ENCODE data around the gene LRRFIP1. TPM values are rescaled to one million over a fixed set of nuclear protein-coding genes. Genes with fewer than 3 reads are reported as not detected.

The LRRFIP1 gene
- total RNA-seq, 2 experiments from 2014 or later, result 242 to 248 TPM

DNA sequence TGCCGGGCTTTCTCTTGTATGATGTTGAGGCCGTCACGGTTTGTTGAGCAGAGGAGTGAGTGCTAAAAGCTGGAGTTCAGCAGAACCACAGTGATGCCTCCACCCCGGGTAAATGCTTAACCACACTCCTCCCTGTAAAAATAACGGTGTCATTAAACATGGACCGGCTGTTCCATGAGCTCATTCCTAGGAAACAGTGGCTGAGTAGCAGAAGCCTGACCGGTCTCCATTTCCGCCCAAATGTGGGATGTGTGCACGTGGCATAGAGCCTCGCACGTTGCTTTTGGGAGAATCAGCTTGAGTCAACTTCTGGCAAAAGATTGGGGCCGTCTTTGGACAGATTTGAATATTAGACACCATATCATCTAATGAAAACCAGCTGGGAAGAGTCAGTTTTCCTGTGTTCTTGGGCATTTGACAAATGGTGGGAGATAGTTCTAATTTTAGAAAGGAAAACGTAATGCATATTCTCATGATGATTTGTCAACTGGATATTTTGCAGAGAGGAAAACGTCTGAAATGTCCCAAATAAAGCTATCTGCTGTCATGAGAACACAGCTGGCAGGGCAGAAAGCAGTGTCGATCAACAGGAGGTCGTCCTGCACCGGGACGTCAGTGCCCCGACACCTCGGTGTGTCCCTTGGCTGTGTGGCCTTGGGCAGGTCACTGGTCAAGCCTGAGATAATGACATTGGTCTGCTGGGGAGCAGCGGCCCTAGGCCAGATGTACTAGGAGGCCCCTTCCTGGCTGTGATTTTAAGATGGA is 42.4 kb downstream of the LRRFIP1 start:
- POLR2A ChIA-PET, result interaction anchor here (1.0 to 12.6 kb wide), 2 partner anchors 23 to 58 kb away, joined by 4 to 385 read pairs; no protein-coding TSS in a partner anchor
- Mint-ChIP-seq H3K9me3 (no peaks in the 10 kb centered on the region), H3K36me3 (ENCODE audit: low read depth) (no peaks in the 10 kb centered on the region), H3K27ac (no peak overlapping the region), H3K4me1 (peaks cover 42% of the 10 kb centered on the region), H3K4me3 (no peak overlapping the region), H3K27me3 (peaks cover 40% of the 10 kb centered on the region)
- DNase-seq, result no peak
- CTCF ChIA-PET, result interaction anchor here (1.0 to 9.6 kb wide), 7 partner anchors 18 to 105 kb away, joined by 3 to 240 read pairs (median 7); no protein-coding TSS in a partner anchor

DNA sequence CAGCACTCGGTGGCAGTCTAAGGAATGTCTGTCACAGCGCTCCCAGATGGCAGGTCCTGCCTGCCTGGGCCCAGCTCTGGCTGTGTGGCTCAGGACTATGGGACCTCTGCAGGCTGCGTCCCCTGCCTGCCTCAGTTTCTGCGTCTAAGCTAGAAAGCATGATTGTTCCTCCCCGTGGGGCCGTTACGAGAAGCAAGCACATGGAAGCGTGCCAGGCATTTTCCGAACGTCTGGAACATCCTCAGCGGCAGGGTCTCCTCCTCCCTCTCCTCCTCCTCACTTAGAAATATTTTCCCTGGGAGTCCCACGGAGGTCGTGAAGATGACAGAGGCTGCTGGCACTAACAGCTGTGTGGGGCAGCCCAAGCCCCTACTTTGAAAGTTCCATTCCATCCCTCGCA is 43.3 kb downstream of the LRRFIP1 start:
- Mint-ChIP-seq H3K4me3 (no peak overlapping the region), H3K27me3 (peaks cover 40% of the 10 kb centered on the region), H3K4me1 (peaks cover 51% of the 10 kb centered on the region), H3K9me3 (no peaks in the 10 kb centered on the region), H3K27ac (no peak overlapping the region), H3K36me3 (ENCODE audit: low read depth) (no peaks in the 10 kb centered on the region)
- DNase-seq, result no peak
- ChIA-PET CTCF (interaction anchor here (1.1 to 9.6 kb wide), 6 partner anchors 22 to 104 kb away, joined by 4 to 240 read pairs (median 10); no protein-coding TSS in a partner anchor), POLR2A (interaction anchor here (1.2 to 12.6 kb wide), 2 partner anchors 22 to 57 kb away, joined by 4 to 385 read pairs; no protein-coding TSS in a partner anchor)

DNA sequence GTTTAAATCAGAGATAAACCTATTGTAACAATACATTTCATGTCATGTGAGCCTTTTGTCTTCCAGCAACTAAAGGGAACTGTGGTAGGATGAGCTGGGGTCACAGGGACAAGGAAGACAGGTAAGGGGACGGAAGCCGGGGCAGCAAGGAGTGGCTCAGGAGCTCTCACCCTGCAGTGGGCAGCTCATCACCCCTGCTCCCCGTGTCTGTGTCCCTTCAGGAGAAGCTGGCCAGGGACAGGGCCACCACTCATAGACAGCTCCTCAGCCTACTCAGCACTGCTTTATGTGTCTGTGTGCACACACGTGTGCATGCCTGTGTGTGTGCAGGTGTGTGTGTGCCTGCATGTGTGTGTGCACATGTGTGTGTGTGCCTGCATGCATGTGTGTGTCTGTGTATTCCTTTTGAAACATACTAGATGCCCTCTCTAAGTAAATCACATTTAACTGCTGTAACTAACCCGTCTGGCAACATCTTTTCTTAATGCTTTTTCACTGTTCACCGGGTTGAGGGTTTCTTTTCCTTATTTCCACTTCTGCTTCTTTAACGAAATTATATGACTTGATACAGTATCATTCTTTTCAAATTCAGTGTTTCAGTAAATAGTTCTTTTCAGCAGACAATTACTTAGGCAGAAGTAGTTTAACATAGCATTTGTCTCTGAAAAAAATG is 44.2 kb downstream of the LRRFIP1 start:
- H3K27me3 Mint-ChIP-seq, result peaks cover 36% of the 10 kb centered on the region
- ChIA-PET POLR2A (interaction anchor here (1.1 to 12.6 kb wide), 8 partner anchors 13 to 530 kb away, joined by 3 to 385 read pairs (median 8); no protein-coding TSS in a partner anchor), CTCF (interaction anchor here (1.1 to 9.6 kb wide), 15 partner anchors 13 to 103 kb away, joined by 4 to 240 read pairs (median 7); no protein-coding TSS in a partner anchor)
- no peak overlapping the region for H3K27ac Mint-ChIP-seq
- H3K36me3 Mint-ChIP-seq (ENCODE audit: low read depth), result no peaks in the 10 kb centered on the region
- DNase-seq, result no peak
- no peak overlapping the region for H3K4me3 Mint-ChIP-seq
- peaks cover 57% of the 10 kb centered on the region for H3K4me1 Mint-ChIP-seq
- H3K9me3 Mint-ChIP-seq, result no peaks in the 10 kb centered on the region

DNA sequence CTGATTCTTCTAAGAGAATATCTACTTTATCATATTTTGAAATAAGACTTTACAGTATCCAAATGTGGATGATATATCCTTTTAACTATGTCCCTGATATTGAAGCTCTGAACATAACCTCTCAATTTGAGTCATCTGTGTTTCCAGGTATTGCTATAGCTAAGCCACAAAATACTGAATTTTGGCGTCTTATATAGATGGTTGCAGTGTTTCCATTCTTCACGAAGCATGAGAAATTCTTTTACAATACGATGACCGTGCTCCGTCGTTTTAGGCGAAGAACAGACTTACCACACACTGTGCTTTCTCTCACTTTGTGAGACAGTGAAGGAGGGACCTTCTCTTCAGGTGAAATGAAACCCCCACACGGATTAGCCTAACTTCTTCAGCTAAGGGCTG is 45.3 kb downstream of the LRRFIP1 start:
- ChIA-PET CTCF (interaction anchor here (0.6 to 9.6 kb wide), 21 partner anchors 10 to 347 kb away, joined by 3 to 240 read pairs (median 7); no protein-coding TSS in a partner anchor), POLR2A (interaction anchor here (1.1 to 12.6 kb wide), 12 partner anchors 12 to 529 kb away, joined by 3 to 385 read pairs (median 6); no protein-coding TSS in a partner anchor)
- H3K9me3 Mint-ChIP-seq, result no peaks in the 10 kb centered on the region
- peaks cover 27% of the 10 kb centered on the region for H3K27me3 Mint-ChIP-seq
- no peaks in the 10 kb centered on the region for H3K36me3 Mint-ChIP-seq (ENCODE audit: low read depth)
- no peak for DNase-seq
- H3K4me1 Mint-ChIP-seq, result peaks cover 64% of the 10 kb centered on the region
- H3K4me3 Mint-ChIP-seq, result peak overlapping the region; percentile 81
- peak overlapping the region; percentile 96 for H3K27ac Mint-ChIP-seq

DNA sequence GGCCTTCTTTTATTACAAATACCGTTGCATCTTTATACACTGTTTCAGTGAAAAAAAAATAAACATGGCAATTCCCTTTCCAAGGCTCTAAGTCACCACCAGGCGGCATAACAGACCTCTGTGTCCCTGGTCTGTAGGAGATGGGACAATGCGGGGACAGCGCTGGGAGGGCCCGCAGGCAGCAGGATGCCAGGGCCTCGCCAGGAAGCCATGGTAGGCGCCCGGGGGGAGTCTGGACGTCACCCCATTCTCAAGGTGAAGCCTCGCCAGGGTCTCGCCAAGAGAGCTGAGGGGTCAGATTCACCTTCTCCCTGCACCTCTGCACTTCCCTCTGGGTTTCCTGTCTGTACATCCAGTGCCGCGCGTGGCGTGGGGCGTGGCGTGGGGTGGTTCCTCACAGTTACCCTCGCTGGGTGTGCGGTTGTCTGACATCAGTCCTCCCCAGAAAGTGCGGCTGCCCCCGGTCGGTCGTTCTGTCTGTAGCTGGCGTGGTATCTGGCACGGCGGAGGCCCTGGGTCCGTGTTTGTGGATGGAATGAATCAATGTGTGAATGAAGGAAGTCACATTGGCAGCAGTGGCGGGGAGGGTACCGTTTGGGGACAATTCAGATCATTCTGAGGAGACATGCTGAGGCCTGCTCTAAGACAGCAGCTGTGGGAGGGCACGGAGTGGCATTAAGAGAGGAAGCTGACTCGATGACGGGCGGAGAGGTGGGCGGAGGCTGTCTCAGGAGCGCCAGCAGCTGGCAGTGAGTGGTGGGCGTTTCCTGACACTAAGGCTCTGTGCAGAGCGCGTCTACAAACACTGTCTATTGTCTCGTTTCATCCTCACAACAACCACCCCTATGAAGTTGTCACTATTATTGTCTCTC is 46.0 kb downstream of the LRRFIP1 start:
- H3K27me3 Mint-ChIP-seq, result peaks cover 21% of the 10 kb centered on the region
- POLR2A ChIA-PET, result interaction anchor here (0.8 to 12.6 kb wide), 18 partner anchors 9 to 101 kb away, joined by 3 to 385 read pairs (median 5); no protein-coding TSS in a partner anchor
- no peaks in the 10 kb centered on the region for H3K9me3 Mint-ChIP-seq
- CTCF ChIA-PET, result interaction anchor here (0.7 to 9.6 kb wide), 25 partner anchors 9 to 178 kb away, joined by 3 to 240 read pairs (median 5); no protein-coding TSS in a partner anchor
- DNase-seq, result peak; percentile 80
- peaks cover 64% of the 10 kb centered on the region for H3K4me1 Mint-ChIP-seq
- peak overlapping the region; percentile 81 for H3K4me3 Mint-ChIP-seq
- H3K27ac Mint-ChIP-seq, result peak overlapping the region; percentile 96
- no peaks in the 10 kb centered on the region for H3K36me3 Mint-ChIP-seq (ENCODE audit: low read depth)

DNA sequence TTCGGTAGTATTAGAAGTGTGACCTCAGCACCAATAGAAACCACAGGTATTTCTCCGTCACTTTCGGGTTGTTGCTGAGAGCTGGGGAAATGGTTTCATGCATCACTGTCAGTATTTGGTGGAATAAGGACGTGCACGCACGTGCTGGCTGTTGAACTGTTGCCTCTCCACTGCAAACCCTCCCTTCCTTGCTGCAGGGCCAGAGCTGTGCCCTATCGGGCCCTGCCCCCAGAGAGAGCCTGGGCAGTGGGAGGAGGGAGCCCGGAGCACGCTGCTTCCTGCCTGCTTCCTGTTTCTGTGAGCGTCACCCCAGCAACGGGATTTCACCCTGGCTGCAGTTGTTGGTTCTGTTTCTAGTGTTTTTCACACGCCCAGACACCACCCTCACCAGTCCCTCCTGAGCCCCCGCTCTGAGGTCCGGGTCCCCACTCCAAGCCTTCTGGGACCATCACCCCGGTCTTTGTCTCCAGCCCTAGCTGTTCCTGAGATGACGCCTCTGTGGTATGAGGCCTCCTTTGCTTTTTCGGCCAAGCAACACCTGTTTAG is 47.4 kb downstream of the LRRFIP1 start:
- ChIA-PET POLR2A (interaction anchor here (0.6 to 12.6 kb wide), 11 partner anchors 9 to 70 kb away, joined by 3 to 385 read pairs (median 4); no protein-coding TSS in a partner anchor), CTCF (interaction anchor here (1.2 to 9.6 kb wide), 7 partner anchors 10 to 71 kb away, joined by 4 to 240 read pairs (median 34); no protein-coding TSS in a partner anchor)
- no peaks in the 10 kb centered on the region for H3K9me3 Mint-ChIP-seq
- H3K27ac Mint-ChIP-seq, result peak overlapping the region; percentile 96
- H3K36me3 Mint-ChIP-seq (ENCODE audit: low read depth), result no peaks in the 10 kb centered on the region
- peaks cover 57% of the 10 kb centered on the region for H3K4me1 Mint-ChIP-seq
- peak; percentile 87 for DNase-seq
- peaks cover 16% of the 10 kb centered on the region for H3K27me3 Mint-ChIP-seq
- H3K4me3 Mint-ChIP-seq, result peak overlapping the region; percentile 81

DNA sequence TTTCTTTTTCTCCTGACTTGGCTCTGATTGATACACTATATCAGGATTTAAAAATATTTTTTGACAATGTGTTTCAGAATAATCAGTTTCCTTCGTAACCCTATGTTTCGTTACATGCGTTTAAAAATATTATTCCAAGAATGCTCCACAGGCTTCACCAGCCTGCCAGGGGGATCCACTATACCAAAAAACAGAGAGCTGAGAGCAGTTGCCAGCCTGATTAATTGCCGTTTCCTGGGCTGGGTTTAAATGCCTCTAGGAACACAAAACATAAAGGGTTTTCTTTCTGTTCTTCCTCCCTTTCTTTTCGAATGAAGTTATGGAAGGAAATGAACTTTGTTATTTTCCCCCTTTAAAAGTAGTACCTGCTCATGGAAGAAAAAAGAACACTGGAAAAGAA is 47.9 kb downstream of the LRRFIP1 start:
- H3K36me3 Mint-ChIP-seq (ENCODE audit: low read depth), result no peaks in the 10 kb centered on the region
- DNase-seq, result no peak
- ChIA-PET POLR2A (interaction anchor here (0.7 to 12.6 kb wide), 6 partner anchors 9 to 69 kb away, joined by 3 to 385 read pairs (median 9); no protein-coding TSS in a partner anchor), CTCF (interaction anchor here (1.1 to 9.6 kb wide), 6 partner anchors 10 to 71 kb away, joined by 4 to 240 read pairs (median 38); no protein-coding TSS in a partner anchor)
- H3K4me3 Mint-ChIP-seq, result peak overlapping the region; percentile 81
- peaks cover 11% of the 10 kb centered on the region for H3K27me3 Mint-ChIP-seq
- no peaks in the 10 kb centered on the region for H3K9me3 Mint-ChIP-seq
- peaks cover 56% of the 10 kb centered on the region for H3K4me1 Mint-ChIP-seq
- H3K27ac Mint-ChIP-seq, result peak overlapping the region; percentile 96

DNA sequence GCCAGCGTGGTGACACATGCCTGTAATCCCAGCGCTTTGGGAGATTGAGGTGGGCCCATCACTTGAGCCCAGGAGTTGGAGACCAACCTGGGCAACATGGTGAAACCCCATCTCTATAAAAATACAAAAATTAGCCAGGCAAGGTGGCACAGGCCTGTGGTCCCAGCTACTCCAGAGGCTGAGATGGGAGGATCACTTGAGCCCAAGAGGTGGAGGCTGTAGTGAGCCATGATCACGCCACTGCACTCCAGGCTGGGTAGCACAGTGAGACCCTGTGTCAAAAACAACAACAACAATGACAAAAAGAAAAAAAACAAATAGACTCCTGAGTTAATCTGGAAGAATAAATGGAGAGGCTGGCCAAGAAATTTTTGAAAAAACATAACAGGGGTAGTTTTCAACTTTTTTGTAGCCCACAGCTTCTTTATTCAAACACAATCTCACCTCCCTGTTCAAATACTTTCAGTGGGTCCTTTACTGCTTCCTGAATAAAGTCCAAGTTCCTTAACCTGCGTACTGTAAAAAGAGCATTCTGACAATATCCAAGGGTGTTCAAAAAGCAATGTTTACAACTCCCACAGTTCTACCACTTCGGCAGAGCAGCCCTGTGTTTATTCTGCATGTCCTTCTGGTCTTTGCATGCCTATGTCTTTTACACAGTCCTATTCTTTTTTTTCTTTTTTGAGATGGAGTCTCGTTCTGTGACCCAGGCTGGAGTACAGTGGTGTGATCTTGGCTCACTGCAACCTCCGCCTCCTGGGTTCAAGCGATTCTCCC is 53.5 kb downstream of the LRRFIP1 start:
- Mint-ChIP-seq H3K4me1 (peaks cover 20% of the 10 kb centered on the region), H3K4me3 (no peak overlapping the region), H3K36me3 (ENCODE audit: low read depth) (no peaks in the 10 kb centered on the region), H3K27ac (no peak overlapping the region), H3K9me3 (no peaks in the 10 kb centered on the region), H3K27me3 (no peaks in the 10 kb centered on the region)
- ChIA-PET CTCF (no interaction called here), POLR2A (interaction anchor here (1.2 to 2.2 kb wide), 2 partner anchors 10 to 13 kb away, joined by 3 to 7 read pairs; no protein-coding TSS in a partner anchor)
- no peak for DNase-seq

DNA sequence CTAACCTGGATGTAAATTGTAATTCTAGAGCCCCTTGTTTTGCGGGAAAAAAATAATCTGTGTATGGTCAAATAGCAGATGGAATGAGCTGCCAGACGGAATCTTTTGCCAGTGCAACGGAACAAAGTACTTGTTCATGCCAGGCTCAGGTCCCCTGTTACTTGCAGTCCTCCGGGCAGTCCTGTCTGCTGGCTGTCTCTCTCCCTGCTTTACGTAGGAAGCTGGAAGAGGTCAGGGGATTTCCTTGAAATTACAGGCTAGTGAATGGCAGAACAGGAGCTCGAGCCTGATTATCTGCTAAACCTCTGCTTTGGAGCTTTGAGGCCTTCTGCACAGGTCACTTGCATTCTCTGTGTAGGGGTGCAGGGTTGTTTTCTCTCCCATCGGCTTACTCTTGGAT is 54.8 kb downstream of the LRRFIP1 start:
- no peaks in the 10 kb centered on the region for H3K27me3 Mint-ChIP-seq
- no peak for DNase-seq
- POLR2A ChIA-PET, result interaction anchor here (0.9 to 2.2 kb wide), 3 partner anchors 8 to 15 kb away, joined by 3 to 7 read pairs (median 4); no protein-coding TSS in a partner anchor

DNA sequence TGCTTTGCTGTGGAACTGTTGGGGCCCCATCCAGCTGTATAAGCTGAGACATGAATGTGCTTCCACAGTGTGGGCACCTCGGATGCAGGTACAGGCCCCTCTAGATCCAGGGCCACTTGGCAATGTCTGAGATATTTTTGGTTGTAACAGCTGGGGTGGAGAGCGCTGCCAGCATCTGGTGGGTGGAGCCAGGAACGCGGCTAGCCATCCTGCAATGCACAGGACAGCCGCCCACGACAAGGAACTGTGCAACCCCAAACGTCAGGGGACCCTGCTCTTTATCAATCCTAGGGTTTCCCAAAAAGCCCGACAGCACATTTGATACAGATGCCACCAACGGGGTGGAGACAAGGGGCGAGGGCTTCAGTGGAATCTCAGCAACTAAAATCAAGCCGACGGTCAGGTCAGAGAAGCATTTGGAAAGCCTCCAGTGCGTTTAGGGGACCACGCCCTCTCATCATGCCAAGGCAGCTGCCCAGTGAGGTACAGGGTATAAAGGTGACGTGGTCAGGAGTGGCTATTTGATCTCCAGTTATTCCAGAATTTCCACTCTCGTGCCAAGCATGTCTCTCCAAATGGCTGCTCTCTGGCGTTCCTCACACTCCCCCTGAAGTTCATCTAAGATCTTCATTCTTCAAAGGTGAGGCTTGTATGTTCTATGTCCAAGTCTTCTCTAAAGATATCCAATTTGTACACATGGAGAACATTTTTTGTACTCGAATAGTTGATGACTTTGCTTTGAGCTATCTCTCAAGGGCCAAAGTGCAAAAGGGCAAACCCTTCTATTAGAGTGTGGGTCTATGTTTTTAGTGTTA is 55.7 kb downstream of the LRRFIP1 start:
- Mint-ChIP-seq H3K27me3 (no peaks in the 10 kb centered on the region), H3K36me3 (ENCODE audit: low read depth) (no peaks in the 10 kb centered on the region), H3K27ac (no peak overlapping the region), H3K4me1 (peaks cover 26% of the 10 kb centered on the region), H3K9me3 (no peaks in the 10 kb centered on the region), H3K4me3 (no peak overlapping the region)
- POLR2A ChIA-PET, result interaction anchor here (0.9 to 2.2 kb wide), 4 partner anchors 10 to 14 kb away, joined by 3 to 10 read pairs (median 6); no protein-coding TSS in a partner anchor
- CTCF ChIA-PET, result interaction anchor here (0.5 to 3.0 kb wide), 5 partner anchors 10 to 200 kb away, joined by 3 to 17 read pairs (median 3); no protein-coding TSS in a partner anchor
- no peak for DNase-seq

More for the DNA sequence above, 54.8 kb downstream of the LRRFIP1 start:
- CTCF ChIA-PET, result interaction anchor here (0.5 to 1.3 kb wide), 4 partner anchors 9 to 201 kb away, joined by 3 to 4 read pairs (median 3); no protein-coding TSS in a partner anchor
- no peaks in the 10 kb centered on the region for H3K36me3 Mint-ChIP-seq (ENCODE audit: low read depth)
- H3K4me1 Mint-ChIP-seq, result peaks cover 20% of the 10 kb centered on the region
- no peaks in the 10 kb centered on the region for H3K9me3 Mint-ChIP-seq
- H3K4me3 Mint-ChIP-seq, result no peak overlapping the region
- no peak overlapping the region for H3K27ac Mint-ChIP-seq

All from activated CD4-positive, alpha-beta memory T cell treated with anti-CD3 and anti-CD28 coated beads, Interleukin-2, amount 10 ng/mL, durations not matched to agents 7 days and 5 days (primary cell).